Fibroblast of villous mesenchyme (primary cell): Measurements from ENCODE around the gene TSC2. TPM values are rescaled to one million over a fixed set of nuclear protein-coding genes. Genes with fewer than 3 reads are reported as not detected.

Source experiments
- DNase-seq: peaks from one replicate; pipeline ENCODE4 v3.0.0-alpha.2; 2010; ENCODE audit warnings: low read depth
- H3K4me3 ChIP-seq: 2 replicates; pipeline ENCODE4 v1.5.1; 2011; ENCODE audit warnings: low read depth, mild to moderate bottlenecking, low read length
- total RNA-seq: library from RNA; depleted of rRNA; stranded (reverse); fragments of >200 nt; gene quantifications from 2 replicates; pipeline ENCODE4 v1.2.3, GENCODE V29; 2012
- TF ChIP-seq, protein P1 (sequence below): IDR thresholded peaks from 2 replicates; pipeline ENCODE4 v1.5.1; 2012; ENCODE audit warnings: low read depth, mild to moderate bottlenecking, low read length; ENCODE audit not compliant: insufficient read depth

TSC2 gene
- total RNA-seq, 1 donor, result 62.6 TPM

DNA sequence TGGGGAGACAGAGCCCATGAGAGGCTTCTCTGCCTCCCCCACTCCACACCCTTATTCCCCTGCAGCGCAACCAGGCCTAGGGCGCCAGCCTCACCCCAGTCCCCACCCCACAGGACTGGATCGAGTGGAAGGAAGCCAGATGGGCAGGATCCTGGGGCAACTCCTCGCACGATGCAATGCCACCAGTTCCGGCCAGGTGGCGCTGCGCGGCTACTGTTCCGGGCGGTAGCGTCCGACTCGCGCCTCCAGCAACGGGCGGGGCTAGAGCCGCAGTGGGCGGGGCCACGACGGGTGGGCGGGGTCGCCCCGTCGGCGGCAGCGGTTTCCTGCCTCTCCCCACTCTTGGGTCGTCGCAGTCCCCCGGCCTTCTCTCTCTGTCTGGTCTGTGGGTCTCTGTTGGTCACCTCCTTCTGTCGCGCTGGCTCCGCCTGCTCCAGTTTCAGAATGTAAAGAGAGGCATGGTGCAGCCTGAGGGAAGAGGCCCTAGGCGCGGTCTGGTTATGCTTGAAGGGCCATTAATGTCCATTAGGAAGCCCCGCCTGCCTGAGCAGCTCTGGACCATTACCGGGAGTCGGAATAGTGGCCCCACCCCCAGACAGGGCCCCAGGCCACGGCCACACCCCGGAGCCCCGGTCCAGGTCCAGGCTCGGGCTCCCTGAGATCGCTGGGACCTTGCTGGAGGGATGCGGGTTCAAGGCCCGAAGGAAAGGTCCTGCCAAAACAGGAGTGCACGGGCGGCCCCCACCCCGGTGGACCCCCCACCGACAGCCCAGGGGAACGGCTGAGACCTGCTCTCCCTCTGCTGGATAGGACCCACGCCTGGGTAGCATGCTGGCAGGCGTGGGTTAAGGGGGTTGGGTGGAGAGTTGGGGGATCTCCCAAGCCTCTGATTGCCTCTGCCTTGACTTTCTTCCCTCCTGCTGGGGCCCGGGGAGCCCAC is 24.4 kb upstream of the TSC2 start:
- DNase-seq, result peak; percentile 89
- H3K4me3 ChIP-seq, result peak overlapping the region; percentile 50
- TF ChIP-seq, protein P1, sequence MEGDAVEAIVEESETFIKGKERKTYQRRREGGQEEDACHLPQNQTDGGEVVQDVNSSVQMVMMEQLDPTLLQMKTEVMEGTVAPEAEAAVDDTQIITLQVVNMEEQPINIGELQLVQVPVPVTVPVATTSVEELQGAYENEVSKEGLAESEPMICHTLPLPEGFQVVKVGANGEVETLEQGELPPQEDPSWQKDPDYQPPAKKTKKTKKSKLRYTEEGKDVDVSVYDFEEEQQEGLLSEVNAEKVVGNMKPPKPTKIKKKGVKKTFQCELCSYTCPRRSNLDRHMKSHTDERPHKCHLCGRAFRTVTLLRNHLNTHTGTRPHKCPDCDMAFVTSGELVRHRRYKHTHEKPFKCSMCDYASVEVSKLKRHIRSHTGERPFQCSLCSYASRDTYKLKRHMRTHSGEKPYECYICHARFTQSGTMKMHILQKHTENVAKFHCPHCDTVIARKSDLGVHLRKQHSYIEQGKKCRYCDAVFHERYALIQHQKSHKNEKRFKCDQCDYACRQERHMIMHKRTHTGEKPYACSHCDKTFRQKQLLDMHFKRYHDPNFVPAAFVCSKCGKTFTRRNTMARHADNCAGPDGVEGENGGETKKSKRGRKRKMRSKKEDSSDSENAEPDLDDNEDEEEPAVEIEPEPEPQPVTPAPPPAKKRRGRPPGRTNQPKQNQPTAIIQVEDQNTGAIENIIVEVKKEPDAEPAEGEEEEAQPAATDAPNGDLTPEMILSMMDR, result peak; percentile 90

DNA sequence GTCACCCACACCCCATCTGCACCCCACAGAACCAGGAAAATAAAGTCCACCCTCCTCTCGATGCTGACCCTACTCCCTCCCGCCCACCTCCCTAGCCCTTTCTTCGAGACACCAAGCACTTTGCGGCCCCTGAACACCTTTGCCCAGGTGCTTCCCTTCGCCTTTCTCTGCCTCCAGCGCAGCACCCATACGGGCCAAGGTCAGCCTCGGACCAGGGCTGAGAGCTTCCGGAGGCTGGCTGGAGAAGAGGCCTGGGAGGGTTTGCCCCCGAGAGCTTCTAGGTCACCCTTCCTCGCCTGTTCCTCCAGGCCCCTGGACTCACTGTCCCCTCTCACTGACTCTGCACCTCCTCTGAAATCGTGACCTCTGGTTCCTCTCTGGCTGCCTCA is 23.8 kb upstream of the TSC2 start:
- TF ChIP-seq, protein P1, result no peak
- no peak for DNase-seq
- no peak overlapping the region for H3K4me3 ChIP-seq

DNA sequence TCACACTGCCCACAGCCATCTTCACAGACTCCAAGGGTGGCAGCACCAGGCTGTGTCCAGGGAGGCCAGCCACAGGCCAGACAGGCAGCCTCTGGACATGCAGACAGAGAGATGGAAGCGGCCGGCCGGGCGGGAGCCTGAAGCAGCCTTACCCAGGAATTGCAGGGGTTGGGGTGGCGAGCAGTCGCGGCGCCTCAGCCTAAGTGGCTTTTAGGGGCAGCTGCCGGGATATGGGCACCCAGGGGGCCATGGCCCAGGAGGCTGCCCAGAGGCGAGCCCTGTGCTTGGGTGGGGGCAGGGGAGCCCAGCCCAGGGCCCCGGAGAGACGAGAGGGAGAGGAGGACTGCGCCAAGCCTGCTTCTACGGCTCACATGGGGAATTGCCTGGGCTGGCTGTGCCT is 22.5 kb upstream of the TSC2 start:
- TF ChIP-seq, protein P1, result no peak
- no peak overlapping the region for H3K4me3 ChIP-seq
- DNase-seq, result no peak

DNA sequence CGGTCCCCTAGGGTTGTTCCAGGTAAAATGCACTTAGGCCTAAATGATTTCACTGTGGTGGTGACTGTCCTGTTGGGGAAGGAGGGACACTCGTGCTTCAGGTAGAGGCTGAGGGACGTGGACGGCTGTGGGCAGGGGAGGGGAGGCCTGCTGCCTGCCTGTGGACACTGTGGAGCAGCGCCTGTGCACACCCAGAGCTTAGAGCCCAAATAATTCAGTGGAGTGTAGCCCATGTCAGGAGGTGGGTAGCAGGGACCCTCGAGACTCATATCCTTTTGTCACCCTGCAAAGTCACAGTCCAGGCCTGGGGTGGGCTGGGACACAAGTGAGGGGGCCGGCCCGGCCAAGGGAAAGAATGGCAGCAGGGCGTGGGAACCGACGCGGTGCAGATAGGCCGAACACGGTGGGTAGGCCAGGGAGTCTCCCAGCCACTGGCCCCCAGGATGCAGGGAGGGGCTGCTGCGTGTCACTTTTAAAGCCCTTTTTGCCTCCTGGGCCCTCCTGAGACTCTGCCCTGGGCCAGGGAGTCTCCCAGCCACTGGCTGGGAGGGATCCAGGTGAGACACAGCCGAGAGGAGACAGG is 21.8 kb upstream of the TSC2 start:
- TF ChIP-seq, protein P1, result no peak
- H3K4me3 ChIP-seq, result peak overlapping the region; percentile 54
- DNase-seq, result no peak

DNA sequence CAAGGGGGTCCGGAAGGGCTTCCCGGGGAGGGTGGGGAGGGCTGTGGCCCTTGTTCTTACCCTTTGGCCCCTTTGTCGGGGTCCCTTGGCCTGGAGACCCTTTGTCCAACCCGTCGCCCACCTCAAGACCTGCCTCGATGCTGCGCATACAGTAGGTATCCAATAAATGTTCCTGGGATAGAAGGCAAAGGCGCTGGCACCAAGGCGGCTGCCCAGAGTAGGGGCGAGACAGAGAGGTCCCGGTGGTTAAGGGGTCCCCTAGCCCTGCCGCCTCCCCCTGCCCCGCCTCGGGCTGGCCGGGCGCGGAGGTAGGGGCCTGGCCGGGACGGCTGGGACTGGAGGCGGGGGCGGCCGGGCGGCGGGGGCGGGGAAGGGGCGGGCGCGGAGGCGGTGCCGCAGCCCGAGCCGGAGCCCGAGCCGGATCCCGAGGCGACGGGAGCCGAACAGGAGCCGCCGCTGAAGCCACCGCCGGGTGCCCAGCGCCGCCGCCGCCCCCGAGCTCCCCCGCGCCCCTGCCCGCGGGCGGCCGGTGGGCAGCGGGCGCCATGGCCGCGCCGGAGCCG is 21.2 kb upstream of the TSC2 start, which contains the start of gene NHERF2:
Gene NHERF2 (plus strand): TSS at position 442 of the 563 bp plus-strand sequence. CDS start 104 bp downstream, at position 546.
- no peak for DNase-seq
- peak within 1 kb of the TSS; percentile 73 for H3K4me3 ChIP-seq
- TF ChIP-seq, protein P1, result no peak

DNA sequence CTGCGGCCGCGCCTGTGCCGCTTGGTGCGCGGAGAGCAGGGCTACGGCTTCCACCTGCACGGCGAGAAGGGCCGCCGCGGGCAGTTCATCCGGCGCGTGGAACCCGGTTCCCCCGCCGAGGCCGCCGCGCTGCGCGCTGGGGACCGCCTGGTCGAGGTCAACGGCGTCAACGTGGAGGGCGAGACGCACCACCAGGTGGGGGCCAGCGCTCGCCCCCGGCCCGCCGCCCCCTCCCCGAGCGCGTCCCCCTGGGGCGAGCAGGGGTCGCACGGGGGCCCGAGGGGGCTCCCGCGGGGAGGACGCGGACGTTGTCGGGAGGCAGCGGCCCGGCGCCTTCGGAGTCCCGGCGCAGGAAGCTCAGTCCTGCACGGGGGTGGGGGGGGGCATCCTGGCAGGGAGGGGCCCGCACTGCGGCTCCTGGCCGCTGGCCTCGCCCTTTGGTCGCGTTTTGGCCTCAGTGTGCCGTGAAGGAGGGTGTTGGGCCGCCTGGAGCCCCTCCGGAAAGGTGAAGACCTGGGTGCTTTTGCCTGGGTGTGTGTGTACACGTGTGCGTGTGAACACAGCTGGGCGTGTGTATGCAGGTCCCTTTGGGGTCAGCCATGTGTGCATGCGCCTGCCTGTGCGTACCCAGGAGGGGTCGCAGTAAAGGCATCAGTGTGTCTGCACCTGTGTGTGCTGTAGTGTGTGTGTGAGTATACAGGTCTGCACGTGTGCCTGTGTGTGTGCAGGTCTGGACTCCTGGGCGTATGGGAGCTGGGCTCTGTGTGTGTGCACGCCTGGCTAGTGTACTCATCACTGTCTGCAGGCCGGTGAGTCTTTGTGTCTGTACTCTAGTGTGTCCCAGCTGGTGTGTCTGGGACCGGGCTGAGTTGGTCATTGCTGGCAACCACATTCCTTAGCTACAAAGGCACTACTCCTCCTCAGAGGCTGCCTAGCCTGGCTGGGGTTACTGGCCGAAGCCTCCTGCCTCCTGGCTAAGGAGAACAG is 20.5 kb upstream of the TSC2 start:
- H3K4me3 ChIP-seq, result peak overlapping the region; percentile 73
- TF ChIP-seq, protein P1, result no peak
- DNase-seq, result no peak
